Activated T-cell treated with anti-CD3 and anti-CD28 coated beads, Interleukin-2, amount 50 U/mL, for 1 hour (primary cell): Measurements from ENCODE around the gene RBFOX1.

ENCODE experiments used
- DNase-seq: peaks from one replicate; pipeline ENCODE4 v3.0.0-alpha.2; 2020

The RBFOX1 gene

GRCh38 chr16:7376227-7376626 is 43.6 kb downstream of the RBFOX1 start:
- no peak for DNase-seq

GRCh38 chr16:7377231-7377630 is 44.6 kb downstream of the RBFOX1 start:
- DNase-seq, result no peak

- DNase-seq, result no peak
Measured at GRCh38 chr16:7378024-7378695, 45.5 kb downstream of the RBFOX1 start.

GRCh38 chr16:7380441-7380840 is 47.8 kb downstream of the RBFOX1 start:
- DNase-seq, result no peak

GRCh38 chr16:7380911-7381310 is 48.3 kb downstream of the RBFOX1 start:
- no peak for DNase-seq

GRCh38 chr16:7381671-7382070 is 49.0 kb downstream of the RBFOX1 start:
- no peak for DNase-seq

- no peak for DNase-seq
Measured at GRCh38 chr16:7382521-7382920, 49.9 kb downstream of the RBFOX1 start.

GRCh38 chr16:7390974-7391373 is 58.3 kb downstream of the RBFOX1 start:
- no peak for DNase-seq

GRCh38 chr16:7391694-7392093 is 59.0 kb downstream of the RBFOX1 start:
- DNase-seq, result no peak

- no peak for DNase-seq
Measured at GRCh38 chr16:7392206-7392605, 59.6 kb downstream of the RBFOX1 start.

GRCh38 chr16:7393680-7394079 is 61.0 kb downstream of the RBFOX1 start:
- no peak for DNase-seq

- DNase-seq, result no peak
Measured at GRCh38 chr16:7394720-7395336, 62.2 kb downstream of the RBFOX1 start.

GRCh38 chr16:7397901-7398300 is 65.3 kb downstream of the RBFOX1 start:
- DNase-seq, result no peak

- no peak for DNase-seq
Measured at GRCh38 chr16:7398536-7398935, 65.9 kb downstream of the RBFOX1 start.

GRCh38 chr16:7399296-7399695 is 66.7 kb downstream of the RBFOX1 start:
- DNase-seq, result no peak

- DNase-seq, result no peak
Measured at GRCh38 chr16:7400117-7400890, 67.7 kb downstream of the RBFOX1 start.

GRCh38 chr16:7404217-7404616 is 71.6 kb downstream of the RBFOX1 start:
- DNase-seq, result no peak

GRCh38 chr16:7405166-7405565 is 72.5 kb downstream of the RBFOX1 start:
- DNase-seq, result no peak

- no peak for DNase-seq
Measured at GRCh38 chr16:7408700-7409365, 76.2 kb downstream of the RBFOX1 start.

- no peak for DNase-seq
Measured at GRCh38 chr16:7419441-7419840, 86.8 kb downstream of the RBFOX1 start.

GRCh38 chr16:7420079-7420478 is 87.4 kb downstream of the RBFOX1 start:
- no peak for DNase-seq

- DNase-seq, result no peak
Measured at GRCh38 chr16:7420843-7421242, 88.2 kb downstream of the RBFOX1 start.

GRCh38 chr16:7421578-7421977 is 88.9 kb downstream of the RBFOX1 start:
- DNase-seq, result no peak
